ENCODE data around the gene ABL1.
"Not testable (repeated sequence)": the region's sequence is repeated elsewhere in the genome, so short reads cannot be mapped to it uniquely, and the experiment has no call there.

ABL1 gene

DNA sequence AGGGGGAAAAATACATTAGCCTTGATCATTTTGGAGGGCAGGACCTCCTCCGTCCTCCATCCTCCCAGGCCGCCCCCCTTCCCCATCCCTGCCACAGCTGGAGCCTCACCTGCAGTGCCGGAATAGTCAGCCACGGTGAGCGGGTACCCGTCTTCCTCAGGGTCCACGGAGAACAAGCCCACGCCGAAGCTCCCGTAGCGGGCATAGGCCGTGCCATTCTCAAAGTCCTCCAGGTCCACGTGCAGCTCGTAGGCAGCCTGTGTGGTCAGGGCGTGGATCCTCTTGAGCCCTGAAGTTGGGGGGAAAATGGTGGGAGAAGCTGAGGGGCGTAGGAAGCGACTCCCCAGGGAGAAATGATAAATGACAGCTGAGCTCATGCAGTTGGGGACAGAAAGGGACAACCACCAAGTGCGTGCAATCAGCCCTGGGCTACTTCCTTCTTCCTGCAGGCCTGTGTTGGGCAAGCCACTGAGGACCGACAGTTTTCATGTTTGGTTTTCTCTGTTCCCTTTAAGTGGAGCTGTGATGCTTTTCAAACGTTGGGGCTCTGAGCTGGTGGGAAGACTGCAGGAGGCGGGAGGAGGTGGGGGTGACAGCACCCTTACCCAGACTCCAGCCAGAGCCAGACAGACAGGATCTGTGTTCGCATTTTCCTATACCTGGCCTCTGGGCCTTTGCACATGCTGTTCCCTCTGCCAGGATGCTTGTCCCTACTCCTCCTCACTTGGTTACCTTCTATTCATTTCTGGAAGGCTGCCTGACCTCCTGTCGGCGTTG, 70.3 kb downstream of the ABL1 start:
- no peak for DNase-seq

DNA sequence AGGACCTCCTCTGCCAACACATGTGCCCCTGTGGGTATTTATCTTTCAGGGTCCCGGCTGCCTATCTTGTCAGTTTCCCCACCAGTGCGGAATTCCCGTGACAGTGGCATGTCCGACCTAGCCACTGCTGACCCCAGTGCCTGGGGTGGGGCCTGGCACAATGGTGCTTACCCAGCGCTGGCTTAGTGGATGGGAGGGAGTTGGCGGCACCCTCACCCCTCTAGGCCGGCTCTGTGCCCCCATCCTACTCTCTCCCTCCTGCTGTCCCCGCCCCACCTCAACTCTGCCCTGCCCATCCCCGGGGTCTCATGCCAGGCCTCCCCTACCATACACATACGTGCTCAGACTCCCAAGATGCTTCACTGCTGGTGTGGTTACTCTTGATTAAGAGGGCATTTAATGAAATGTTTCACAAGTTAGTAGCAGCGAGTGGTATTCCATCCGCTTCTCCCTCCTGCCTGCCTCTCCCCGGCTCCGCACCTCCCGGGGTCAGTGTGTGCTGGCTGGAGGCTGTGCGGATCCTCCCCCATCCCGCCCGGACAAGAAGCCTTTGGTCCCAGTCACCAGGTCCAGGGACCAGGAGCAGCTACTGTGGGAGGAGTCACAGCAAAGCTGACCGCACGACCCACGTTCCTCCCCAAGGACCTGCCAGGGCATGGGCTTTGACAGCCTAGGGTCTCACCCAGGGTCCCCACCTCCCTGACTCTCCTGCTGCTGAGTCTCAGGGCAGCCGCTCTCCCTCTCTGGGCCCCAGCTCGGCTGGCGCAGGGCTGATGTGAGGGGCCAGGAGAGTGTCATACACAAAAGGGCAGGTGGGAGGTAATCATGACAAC, 71.1 kb downstream of the ABL1 start:
- DNase-seq = no peak

DNA sequence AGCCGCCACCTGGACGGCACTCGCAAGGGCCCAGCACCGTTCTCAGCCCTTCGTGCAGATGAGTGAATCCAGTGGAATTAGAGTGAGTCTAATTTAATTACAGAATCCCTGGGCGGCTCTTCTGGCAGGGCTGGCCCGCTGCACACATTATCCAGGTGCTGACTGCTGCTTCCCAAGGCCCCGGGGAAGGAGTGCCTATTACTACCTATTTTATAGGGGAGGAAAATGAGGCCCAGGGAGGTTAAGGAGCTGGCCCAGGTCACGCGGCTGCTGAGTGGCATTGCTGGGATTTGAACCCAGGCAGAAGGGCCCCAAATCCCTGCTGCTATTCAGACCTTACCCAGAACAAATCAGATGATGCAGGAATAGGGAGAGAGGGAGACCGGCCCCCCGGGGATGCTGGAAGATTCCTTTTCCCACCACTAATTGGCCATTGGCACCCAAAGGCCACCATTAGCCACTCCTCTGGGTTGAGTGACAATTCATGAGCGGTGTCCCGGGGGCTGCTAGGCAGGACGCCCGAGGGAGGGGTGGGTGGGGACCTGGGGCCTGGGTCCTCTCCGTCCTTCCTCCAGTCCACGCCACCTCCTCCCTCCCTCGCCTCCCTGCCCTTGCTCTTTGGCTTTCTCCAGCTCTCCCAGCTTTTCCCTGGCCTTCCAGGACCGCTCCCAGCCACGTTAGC, 71.8 kb downstream of the ABL1 start:
- no peak for DNase-seq

DNA sequence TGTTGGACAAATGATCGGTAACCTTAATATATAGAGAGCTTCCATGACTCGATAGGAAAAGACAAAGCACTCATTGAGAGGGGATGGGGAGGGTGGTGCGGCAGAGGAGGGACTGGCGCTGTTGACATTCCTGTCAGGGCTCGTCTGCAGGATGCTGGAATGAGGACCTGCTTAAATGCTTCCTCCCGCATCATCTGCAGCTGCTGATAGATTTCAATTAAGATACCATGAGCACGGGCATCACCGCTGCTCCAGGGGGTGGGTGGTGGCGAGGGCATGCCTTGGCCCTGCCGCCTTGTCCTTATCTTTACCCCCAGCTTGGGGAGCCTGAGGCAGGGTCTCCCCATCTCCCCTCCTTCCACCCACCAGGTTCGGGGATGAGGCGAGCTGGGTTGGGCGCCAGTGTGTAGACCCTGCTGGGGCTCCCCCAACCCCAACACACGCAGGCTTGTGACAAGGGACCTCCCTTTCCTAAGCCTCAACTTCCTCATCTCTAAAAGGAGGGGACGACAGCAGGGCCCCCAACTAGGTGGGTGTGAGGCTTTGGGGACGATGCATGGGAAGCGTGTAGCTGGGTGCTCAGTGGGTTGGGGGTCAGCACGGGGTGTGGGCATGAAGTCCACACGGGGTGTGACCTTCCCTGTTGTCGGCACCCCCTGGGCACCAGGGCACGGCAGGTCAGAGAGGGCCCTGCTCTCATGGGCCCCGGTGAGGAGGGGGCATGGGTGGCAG, 73.3 kb downstream of the ABL1 start:
- no peak for DNase-seq

DNA sequence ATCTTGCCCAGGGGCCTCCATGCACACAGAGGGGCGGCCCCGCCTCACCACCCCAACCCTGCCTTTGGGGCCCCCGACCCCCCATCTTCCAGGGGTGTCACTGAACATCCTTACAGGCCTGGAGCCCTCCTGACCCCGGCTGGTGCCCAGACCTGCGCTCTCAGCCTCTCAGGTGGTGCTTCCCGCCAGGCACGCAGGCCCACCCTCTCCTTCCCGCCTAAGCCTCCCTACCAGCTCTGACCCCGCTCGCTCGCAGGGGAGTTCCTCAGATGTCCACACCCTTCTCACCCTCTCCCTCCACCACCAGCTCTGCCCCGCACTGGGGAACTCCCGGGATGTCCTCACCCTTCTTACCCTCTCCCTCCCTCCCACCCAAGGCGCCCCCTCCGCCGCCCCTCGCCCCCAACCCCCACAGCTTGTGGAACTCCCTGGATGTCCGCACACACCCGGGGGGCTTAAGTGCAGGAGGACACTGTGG, 73.9 kb downstream of the ABL1 start:
- DNase-seq = no peak

DNA sequence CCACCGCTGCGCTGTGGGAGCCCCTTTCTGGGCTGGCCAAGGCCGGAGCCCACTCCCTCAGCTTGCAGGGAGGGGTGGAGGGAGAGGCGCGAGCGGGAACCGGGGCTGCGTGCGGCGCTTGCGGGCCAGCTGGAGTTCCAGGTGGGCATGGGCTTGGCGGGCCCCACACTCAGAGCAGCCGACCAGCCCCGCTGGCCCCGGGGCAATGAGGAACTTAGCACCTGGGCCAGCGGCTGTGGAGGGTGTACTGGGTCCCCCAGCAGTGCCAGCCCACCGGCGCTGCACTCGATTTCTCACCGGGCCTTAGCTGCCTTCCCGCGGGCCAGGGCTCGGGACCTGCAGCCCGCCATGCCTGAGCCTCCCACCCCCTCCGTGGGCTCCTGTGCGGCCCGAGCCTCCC, 75.0 kb downstream of the ABL1 start:
- not testable (repeated sequence) for DNase-seq

DNA sequence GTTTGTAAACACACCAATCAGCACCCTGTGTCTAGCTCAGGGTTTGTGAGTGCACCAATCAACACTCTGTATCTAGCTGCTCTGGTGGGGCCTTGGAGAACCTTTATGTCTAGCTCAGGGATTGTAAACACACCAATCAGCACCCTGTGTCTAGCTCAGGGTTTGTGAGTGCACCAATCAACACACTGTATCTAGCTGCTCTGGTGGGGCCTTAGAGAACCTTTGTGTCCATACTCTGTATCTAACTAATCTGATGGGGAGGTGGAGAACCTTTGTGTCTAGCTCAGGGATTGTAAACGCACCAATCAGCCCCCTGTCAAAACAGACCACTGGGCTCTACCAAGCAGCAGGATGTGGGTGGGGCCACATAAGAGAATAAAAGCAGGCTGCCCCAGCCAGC, 75.6 kb downstream of the ABL1 start:
- DNase-seq = not testable (repeated sequence)

DNA sequence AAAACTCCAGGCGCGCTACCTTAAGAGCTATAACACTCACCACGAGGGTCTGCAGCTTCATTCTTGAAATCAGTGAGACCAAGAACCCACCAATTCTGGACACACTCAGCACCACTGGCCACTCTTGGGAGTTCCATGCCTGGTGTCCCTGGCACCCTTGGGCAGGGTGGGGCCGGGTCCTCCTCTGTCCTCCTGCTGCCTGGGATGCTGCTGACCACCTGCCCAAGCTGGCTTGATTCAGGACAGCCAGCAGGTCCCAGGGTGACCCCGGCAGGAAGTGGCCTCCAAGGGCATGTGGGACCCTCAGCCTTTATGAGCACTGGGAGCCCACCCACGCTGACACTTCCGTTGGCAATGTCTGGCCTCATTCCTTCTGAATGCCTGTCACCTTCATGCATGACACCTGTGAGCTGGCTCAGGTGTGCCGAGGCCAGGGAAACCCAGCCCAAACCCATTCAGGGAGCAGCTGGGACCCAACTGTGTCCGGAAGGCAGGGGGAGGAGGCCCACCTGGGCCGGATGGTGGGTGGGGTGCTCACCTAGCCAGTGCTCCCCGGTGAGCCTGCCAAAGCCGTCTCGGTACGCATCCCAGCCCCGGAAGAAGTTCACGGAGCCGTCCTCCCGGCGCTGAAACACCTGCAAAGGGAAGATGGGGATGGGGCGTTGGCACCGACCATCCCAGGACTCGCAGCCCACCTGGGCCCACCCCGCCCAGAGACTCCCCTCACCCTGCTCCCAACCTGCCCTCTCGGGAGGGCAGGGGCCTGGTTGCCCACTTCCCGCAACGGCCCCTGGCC, 76.4 kb downstream of the ABL1 start:
- no peak for DNase-seq

DNA sequence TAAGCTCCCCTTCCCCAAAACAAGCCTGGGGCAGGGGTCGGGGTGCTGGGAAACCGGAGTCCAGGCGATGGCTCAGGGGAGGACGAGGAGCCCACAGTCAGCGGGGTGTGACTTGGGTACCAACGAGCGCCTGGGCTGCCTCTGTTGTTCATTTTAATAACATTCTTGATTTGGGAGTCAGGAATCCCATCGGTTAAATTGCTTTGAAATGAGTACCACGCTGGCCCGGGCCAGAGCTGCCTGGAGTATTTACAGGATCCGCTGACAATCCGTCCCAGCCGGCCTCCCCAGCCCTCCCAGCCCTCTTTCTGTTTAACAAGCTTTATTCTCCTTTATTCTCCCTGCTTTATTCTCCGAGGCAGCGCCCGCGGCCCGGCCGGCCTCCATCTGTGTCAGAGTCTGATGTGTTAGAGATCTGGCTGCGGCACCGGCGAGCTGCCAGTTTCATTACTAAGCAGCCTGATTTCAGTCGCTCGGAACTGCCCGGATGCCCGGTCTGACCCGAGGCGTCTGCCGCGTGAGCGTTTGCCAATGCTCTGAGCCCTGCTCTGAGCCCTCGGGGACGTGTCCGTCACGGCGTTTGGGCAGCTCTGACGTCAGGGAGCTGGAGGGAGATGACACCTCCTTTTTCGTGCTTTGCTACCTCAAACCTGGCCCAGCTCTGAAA, 78.0 kb downstream of the ABL1 start:
- DNase-seq = no peak

DNA sequence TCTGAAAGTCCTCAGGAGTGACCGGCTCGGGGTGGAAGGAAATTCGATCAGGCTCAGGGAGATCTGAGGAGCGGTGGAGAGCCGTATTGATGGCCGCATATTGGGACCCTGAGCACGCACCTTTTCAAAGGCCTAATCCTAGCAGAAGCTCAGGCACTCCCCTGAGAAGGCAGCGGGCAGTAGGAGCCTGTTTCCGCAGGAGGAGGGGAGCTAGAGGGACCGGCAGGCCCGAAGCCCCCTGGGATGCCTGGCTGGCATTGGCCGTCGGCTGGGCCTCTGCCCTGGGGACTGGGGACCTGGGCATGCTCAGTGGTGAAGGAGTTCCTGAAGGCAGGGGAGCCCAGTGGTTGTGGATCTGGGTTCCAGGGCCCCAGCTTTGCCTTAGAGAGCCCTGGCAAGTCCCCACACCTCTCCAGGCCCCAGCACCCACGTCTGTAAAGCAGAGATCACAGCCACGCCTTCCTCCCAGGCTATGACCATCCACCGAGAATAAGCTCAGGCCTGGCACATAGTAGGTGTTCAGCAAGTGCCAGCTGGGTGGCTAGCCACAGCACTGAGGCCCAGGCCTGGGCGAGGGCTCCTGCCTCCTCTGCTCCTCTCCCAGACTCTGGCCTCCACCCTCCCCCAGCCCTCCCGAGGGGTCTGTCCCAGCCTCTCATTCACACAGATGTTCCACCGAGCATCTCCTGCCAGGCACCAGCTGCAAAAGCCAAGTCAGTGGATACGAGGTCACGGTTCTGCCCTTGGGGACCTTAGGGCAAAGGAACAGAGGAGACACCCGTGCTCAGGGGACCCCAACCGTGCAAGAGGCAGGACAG, 78.8 kb downstream of the ABL1 start:
- DNase-seq = no peak

DNA sequence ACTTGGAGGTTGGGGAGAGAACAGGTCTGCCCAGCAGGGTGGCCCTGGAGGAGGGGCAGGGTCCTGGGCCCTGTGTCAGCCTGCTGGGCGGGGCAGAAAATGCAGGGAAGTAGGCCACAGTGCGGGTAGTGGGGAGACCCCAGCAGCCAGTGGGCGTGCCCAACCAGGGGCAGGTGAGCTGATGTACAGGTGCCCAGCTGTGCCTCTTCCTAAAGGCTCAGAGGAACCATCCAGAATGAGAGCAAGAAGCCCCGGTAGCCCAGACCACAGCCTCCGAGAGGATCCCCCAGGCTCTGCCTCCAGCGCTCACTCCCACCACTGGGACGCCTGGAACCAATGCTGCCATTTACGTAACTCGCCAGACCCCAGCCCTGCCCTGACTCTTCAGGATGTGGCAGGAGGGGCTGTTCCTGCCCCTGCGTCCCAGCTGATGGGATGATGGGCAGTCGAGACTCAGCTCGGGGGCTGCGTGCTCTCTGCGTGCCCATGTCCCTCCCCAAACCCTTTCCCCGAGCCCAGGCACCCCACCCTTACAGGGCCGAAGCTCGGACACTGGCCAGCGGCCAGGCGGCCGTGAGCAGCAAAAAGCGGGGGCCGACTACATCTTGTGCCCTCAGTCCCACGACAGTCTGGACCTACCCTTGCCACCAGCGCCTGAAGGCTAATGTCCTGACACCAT, 79.5 kb downstream of the ABL1 start:
- no peak for DNase-seq

DNA sequence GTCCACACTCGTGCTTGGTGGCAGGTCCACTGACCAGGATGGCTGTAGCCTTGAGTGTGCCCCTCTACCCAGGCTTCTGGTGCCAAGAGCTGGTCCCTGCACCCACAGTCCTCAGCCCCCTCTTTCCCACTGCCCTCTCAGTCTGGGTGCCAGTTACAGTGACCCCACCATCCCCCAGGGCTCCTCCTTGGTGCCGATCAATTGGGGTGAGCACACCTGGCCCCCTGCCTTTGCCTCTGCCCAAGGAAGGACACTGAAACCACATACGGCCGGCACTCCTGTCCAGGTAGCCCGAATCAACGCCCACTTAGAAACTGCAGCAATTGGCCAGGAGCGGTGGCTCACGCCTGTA, 80.0 kb downstream of the ABL1 start:
- no peak for DNase-seq

DNA sequence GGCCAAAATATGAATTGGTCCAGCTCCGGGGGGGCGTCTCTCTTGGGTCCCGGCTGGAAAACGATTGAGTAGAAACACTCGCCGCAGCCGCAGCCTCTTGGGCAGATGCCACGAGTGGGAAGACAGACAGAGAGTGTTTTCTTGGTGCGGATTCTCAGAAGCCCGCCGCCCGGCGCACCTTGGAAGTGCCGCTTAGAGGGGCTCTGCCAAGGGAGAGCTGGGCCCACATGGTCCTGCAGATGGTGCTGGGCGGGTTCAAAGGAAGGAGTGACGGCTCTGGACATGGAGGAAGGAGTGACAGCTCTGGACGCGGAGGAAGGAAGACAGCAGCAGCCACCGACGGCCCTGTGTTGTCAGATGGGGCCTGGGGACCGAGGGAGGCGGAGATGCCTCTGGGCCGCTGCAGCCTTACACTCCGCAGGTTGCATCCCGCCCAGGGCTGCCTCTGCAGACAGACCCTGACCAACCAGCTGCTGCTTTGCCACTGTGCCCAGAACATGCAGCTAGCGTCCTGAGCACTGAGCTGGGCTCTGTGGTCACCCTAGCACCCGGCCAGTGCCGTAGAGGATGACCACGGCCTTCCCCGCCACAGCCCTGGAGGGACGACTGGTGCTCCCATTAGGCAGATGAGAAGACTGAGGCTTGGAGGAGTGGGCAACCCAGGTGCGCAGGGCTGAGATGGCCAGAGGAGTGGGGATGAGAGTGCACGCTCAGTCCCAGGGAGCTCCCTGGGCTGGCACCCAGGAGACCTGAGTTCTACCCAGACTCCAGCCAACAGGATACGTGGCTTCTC, 82.3 kb downstream of the ABL1 start:
- DNase-seq = no peak

DNA sequence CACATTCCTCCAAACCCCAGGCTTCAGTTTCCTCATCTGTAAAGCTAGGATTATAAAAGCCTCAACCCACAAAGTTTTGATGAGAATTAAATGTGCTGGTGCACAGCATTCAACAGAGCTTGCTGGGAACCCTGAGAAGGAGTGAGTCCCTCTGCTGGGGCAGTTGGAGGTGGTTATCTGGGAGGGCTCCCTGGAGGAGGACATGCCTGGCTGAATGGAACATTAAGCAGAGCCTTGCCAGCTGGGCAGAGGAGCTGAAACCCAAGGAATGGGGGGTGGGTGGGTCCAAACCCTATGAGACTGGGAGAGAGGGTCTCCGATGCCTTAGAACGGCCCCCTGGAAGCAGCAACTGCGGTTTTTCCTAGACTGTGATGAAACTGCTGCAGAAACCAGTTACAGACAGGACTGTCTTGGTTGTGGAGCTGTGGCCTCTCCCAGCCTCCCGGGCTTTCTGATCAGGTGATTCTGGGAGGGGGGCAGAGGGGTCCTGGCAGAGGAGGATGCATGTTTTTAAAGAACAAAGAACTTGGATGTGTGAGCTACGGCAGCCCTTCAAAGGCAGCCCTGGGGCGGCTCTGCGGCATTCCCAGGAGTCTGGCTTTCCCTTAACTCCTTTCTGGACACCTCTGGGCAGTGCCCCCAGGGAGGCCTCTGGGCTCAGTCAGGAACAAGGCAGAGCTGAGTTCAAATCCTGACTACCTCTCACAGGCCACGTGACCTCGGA, 83.2 kb downstream of the ABL1 start:
- DNase-seq = no peak

DNA sequence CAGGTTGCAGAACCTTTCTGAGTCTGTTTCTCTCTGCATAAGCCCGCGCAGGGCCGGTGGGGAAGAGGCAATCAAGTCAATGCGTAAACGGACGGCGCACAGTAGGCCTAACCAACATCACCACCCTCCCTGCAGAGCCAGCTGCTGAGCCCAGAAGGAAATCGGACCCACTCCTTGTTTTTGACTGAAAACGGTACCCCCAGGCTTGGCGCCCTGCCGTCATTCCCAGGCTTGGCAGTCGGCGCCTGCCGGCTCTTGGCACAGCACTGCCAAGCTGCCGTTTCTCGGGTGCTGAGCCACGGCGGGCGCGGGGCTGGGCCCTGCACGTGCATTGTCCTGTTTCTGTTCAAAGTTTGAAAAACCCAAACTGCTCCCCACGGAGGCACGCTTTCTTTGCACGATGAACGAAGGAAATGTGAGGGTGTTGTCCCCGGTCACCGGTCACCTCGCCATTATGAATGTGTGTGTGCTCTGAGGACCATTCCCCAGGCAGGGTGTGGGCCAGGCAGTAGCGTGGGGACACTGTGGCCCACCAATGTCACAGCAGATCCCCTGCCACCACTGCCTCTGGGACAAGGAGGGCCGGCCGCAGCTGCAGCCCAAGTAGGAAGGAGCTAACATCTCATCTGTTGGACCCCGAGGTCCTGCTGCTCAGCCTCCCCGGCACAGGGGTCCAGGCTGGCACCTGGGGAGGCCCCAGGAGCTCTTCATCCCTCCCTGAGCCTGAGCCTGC, 83.9 kb downstream of the ABL1 start:
- DNase-seq = no peak

DNA sequence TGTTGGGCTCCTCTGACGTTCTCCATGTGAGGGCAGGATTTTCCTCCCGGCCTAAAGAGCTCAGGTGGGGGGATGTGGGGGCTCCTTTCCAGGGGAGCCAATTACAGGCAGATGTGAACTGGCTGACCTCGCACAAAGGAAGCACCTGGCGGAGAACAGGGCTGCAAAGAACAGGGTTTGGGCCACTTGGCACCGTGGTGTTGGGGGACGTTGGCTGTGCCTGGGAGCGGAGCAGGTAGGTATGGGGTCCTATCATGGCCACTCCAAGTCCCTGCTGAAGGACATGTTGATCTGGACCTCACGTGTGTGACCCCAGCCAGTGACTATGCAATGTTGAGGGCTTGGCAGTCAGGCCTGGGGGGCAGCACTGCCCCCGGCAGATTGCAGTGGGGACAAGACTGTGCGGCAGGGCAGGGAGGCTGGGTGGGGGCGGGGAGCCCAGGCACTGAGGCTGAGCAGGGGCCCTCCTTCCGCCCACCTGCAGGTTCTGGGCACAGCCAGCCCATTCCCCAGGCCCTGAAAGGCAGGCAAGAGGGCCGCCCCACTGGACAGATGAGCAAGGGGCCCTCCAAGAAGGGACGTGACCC, 84.6 kb downstream of the ABL1 start:
- no peak for DNase-seq

DNA sequence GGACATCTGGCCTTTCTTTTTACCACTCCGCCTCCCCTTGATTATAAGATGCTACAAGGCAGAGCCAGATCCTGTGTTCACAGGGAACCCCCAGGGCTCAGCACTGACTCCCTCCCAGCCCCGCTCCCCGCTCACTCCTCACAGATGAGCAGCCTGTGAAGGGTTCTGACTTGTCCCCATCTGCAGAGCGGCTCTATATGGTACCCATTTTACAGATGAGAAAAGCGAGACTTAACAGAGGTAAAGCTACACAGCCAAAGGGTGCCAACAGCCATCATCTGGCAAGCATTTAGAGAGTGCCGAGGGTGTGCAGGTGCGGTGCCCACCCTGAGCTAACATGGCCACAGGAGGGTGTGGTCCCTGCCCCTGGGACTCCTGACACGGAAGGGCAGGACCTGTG, 85.2 kb downstream of the ABL1 start:
- DNase-seq = no peak
